Measurements from ENCODE around the gene DIPK1C. TPM values are rescaled to one million over a fixed set of nuclear protein-coding genes. Genes with fewer than 3 reads are reported as not detected.

DIPK1C gene
- total and polyA plus RNA-seq, 10 of the 15 experiments (the other 5 are each of a cell fraction or from before 2014, with no cell fraction given), result not detected

GRCh38 chr18:74411475-74411874, 45.6 kb downstream of the DIPK1C start:
- FAIRE-seq (no peak), DNase-seq (ENCODE audit: low read depth, low spot score) (no peak), ATAC-seq (no peak)
- H3K79me2 ChIP-seq (ENCODE audit: control insufficient read depth, insufficient read depth, low read length), result no peaks in the 10 kb centered on the region
- RAD21 ChIA-PET (ENCODE audit: unreplicated experiment), result no interaction called here
- in situ Hi-C loops (cut with MboI), result no loop called here
- no peak overlapping the region for H3K4me3 ChIP-seq
- no peak overlapping the region for H2AFZ ChIP-seq (ENCODE audit: control insufficient read depth, low read depth, low read length)
- no peak overlapping the region for H3K4me2 ChIP-seq (ENCODE audit: control insufficient read depth, insufficient read depth)
- intact Hi-C loops (cut with micrococcal nuclease; ENCODE audit: unreplicated experiment), result no loop called here
- no peaks in the 10 kb centered on the region; the same call in 2 of the 3 replicates for H3K9me3 ChIP-seq (replicated peaks; ENCODE audit: control insufficient read depth, insufficient read depth, low read length)
- H4K20me1 ChIP-seq (ENCODE audit: control insufficient read depth, insufficient read depth), result no peaks in the 10 kb centered on the region
- H3K36me3 ChIP-seq (ENCODE audit: control insufficient read depth in 2 of 2, insufficient read depth in 2 of 2, low read length in 1 of 2), result no peaks in the 10 kb centered on the region
- TF ChIP-seq TCF3 (IDR thresholded peaks at IDR 0.05; ENCODE audit: borderline replicate concordance, insufficient read depth, low read depth, low read length), result no peak
- no peak for TF ChIP-seq ZNF622 (IDR thresholded peaks at IDR 0.05)
- POLR2A ChIA-PET, result no interaction called here
- no peak overlapping the region for H3K27ac ChIP-seq (ENCODE audit: control insufficient read depth, insufficient read depth)
- BruUV-seq (replicated peaks), result no TSS peak
- WGBS (ENCODE audit: insufficient coverage, insufficient replicate concordance, low lambda C conversion rate, missing lambda C conversion rate), result 36% methylated on average over 9 of the region's 9 CpGs
- SMC1A ChIA-PET (ENCODE audit: uncharacterized antibody, unreplicated experiment), result no interaction called here
- H3K27me3 ChIP-seq (replicated peaks in 1 of 2; ENCODE audit: control insufficient read depth in 2 of 2, insufficient read depth in 2 of 2, low read length in 1 of 2), result peaks cover 4% of the 10 kb centered on the region in 2 experiments; a peak in 3 of 4 replicates
- H3K9ac ChIP-seq (ENCODE audit: control insufficient read depth, insufficient read depth, low read length), result no peak overlapping the region
- peaks cover 11% of the 10 kb centered on the region for H3K4me1 ChIP-seq (ENCODE audit: control insufficient read depth, insufficient read depth, low read length)
- CTCF ChIA-PET, result no interaction called here

- H3K4me1 ChIP-seq (ENCODE audit: control insufficient read depth, insufficient read depth, low read length), result peaks cover 11% of the 10 kb centered on the region
- ChIA-PET CTCF (no interaction called here), SMC1A (ENCODE audit: uncharacterized antibody, unreplicated experiment) (no interaction called here), POLR2A (no interaction called here), RAD21 (ENCODE audit: unreplicated experiment) (no interaction called here)
- peaks cover 4% of the 10 kb centered on the region in 2 experiments; a peak in 3 of 4 replicates for H3K27me3 ChIP-seq (replicated peaks in 1 of 2; ENCODE audit: control insufficient read depth in 2 of 2, insufficient read depth in 2 of 2, low read length in 1 of 2)
- H3K4me3 ChIP-seq, result no peak overlapping the region
- in situ Hi-C loops (cut with MboI) (no loop called here), intact Hi-C loops (cut with micrococcal nuclease; ENCODE audit: unreplicated experiment) (no loop called here)
- no peak overlapping the region for H2AFZ ChIP-seq (ENCODE audit: control insufficient read depth, low read depth, low read length)
- 0 out of 2 replicates have a peak overlapping the region, but pooled peaks have one; percentile 9 for H3K4me2 ChIP-seq (ENCODE audit: control insufficient read depth, insufficient read depth)
- no peaks in the 10 kb centered on the region; the same call in 2 of the 3 replicates for H3K9me3 ChIP-seq (replicated peaks; ENCODE audit: control insufficient read depth, insufficient read depth, low read length)
- ATAC-seq, result no peak
- WGBS (ENCODE audit: insufficient coverage, insufficient replicate concordance, low lambda C conversion rate, missing lambda C conversion rate), result 15% methylated on average over 8 of the region's 8 CpGs
- no peaks in the 10 kb centered on the region for H3K36me3 ChIP-seq (ENCODE audit: control insufficient read depth in 2 of 2, insufficient read depth in 2 of 2, low read length in 1 of 2)
- BruUV-seq (replicated peaks), result no TSS peak
- H3K9ac ChIP-seq (ENCODE audit: control insufficient read depth, insufficient read depth, low read length), result no peak overlapping the region
- no peak overlapping the region for H3K27ac ChIP-seq (ENCODE audit: control insufficient read depth, insufficient read depth)
- no peak for DNase-seq (ENCODE audit: low read depth, low spot score)
- H3K79me2 ChIP-seq (ENCODE audit: control insufficient read depth, insufficient read depth, low read length), result no peaks in the 10 kb centered on the region
- no peaks in the 10 kb centered on the region for H4K20me1 ChIP-seq (ENCODE audit: control insufficient read depth, insufficient read depth)
- TF ChIP-seq MLLT1 (IDR thresholded peaks at IDR 0.05), result no peak
- no peak for TF ChIP-seq GABPA (IDR thresholded peaks at IDR 0.05; ENCODE audit: low read depth)
- TF ChIP-seq LARP7 (IDR thresholded peaks at IDR 0.05), result no peak
- TF ChIP-seq NFYB (IDR thresholded peaks at IDR 0.05; ENCODE audit: insufficient read depth, low read depth, low read length), result no peak
- no peak for TF ChIP-seq ZBTB33 (IDR thresholded peaks at IDR 0.05)
- no peak for TF ChIP-seq ATF7 (IDR thresholded peaks at IDR 0.05; ENCODE audit: low read depth)
- no peak for FAIRE-seq
These were observed 46.6 kb downstream of the DIPK1C start for GRCh38 chr18:74410441-74410992.
